Upper lobe of right lung (tissue), 1 donor: Measurements from ENCODE around the gene LARP4B. TPM values are rescaled to one million over a fixed set of nuclear protein-coding genes. Genes with fewer than 3 reads are reported as not detected.

ENCODE experiments used
- ATAC-seq: fragments of 200-7000 bp; cut with Tn5 transposase; one replicate; pipeline ENCODE4 v1.9.1; 2020; ENCODE audit warnings: mild to moderate bottlenecking, moderate library complexity
- DNase-seq: peaks from one replicate; pipeline ENCODE4 v3.0.0-alpha.2; 2020
- H3K27ac ChIP-seq: fragments of 200-600 bp; one replicate; pipeline ENCODE4 v1.8.0; 2022
- H3K27me3 ChIP-seq: fragments of 200-600 bp; one replicate; pipeline ENCODE4 v1.8.0; 2022; ENCODE audit warnings: mild to moderate bottlenecking
- H3K36me3 ChIP-seq: fragments of 200-600 bp; one replicate; pipeline ENCODE4 v1.8.0; 2022
- H3K4me1 ChIP-seq: fragments of 200-600 bp; one replicate; pipeline ENCODE4 v1.8.0; 2022
- H3K4me3 ChIP-seq: fragments of 200-600 bp; one replicate; pipeline ENCODE4 v1.8.0; 2022; ENCODE audit warnings: mild to moderate bottlenecking
- H3K9me3 ChIP-seq: fragments of 200-600 bp; one replicate; pipeline ENCODE4 v1.8.0; 2022
- intact Hi-C: fragments of 100-400 bp; cut with DNase I; formaldehyde crosslinking; loops from one replicate; pipeline ENCODE4 v1.11.0; 2022
- total RNA-seq: library from RNA; stranded (reverse); fragmentation: NEBNext Ultra II Directional; extraction: Animal tissue kit (Norgen Biotek cat#: 25700); gene quantifications from one replicate; pipeline ENCODE4 v1.2.1, GENCODE V29; 2021
- TF ChIP-seq, protein P1 (sequence below): fragments of 200-600 bp; IDR thresholded peaks from one replicate; pipeline ENCODE4 v1.8.0; 2022; ENCODE audit warnings: antibody characterized with exemption
- donor health status: DM: no; HTN: yes; CAD: no; lungs with severe emphysema.

The LARP4B gene
- total RNA-seq, 1 donor from 2014 or later = 126 TPM

DNA sequence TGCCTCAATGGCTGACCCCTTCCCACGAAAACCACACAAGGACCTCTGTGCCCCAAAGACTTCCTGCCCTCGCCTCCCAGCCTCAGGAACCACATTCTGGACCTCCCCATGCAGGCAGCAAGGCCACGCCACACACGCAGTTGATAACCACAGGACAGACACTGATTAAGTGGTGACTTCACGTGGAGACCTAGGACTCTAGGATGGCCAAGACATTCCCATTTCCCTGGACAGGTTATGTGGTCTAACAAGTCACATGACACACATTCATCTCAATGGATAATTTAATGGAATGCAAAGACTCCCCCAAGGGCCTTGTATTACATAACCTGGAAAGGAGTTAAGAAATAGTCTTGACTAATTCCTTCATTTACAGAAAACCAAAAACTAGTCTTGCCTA, 110.2 kb downstream of the LARP4B start:
- Histone ChIP-seq H3K4me3 (no peak overlapping the region), H3K4me1 (peaks cover 16% of the 10 kb centered on the region), H3K36me3 (peaks cover 97% of the 10 kb centered on the region), H3K27me3 (no peaks in the 10 kb centered on the region), H3K27ac (no peak overlapping the region), H3K9me3 (no peaks in the 10 kb centered on the region)
- no peak for ATAC-seq
- intact Hi-C loops = no loop called here
- TF ChIP-seq, protein P1, sequence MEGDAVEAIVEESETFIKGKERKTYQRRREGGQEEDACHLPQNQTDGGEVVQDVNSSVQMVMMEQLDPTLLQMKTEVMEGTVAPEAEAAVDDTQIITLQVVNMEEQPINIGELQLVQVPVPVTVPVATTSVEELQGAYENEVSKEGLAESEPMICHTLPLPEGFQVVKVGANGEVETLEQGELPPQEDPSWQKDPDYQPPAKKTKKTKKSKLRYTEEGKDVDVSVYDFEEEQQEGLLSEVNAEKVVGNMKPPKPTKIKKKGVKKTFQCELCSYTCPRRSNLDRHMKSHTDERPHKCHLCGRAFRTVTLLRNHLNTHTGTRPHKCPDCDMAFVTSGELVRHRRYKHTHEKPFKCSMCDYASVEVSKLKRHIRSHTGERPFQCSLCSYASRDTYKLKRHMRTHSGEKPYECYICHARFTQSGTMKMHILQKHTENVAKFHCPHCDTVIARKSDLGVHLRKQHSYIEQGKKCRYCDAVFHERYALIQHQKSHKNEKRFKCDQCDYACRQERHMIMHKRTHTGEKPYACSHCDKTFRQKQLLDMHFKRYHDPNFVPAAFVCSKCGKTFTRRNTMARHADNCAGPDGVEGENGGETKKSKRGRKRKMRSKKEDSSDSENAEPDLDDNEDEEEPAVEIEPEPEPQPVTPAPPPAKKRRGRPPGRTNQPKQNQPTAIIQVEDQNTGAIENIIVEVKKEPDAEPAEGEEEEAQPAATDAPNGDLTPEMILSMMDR = no peak
- no peak for DNase-seq

DNA sequence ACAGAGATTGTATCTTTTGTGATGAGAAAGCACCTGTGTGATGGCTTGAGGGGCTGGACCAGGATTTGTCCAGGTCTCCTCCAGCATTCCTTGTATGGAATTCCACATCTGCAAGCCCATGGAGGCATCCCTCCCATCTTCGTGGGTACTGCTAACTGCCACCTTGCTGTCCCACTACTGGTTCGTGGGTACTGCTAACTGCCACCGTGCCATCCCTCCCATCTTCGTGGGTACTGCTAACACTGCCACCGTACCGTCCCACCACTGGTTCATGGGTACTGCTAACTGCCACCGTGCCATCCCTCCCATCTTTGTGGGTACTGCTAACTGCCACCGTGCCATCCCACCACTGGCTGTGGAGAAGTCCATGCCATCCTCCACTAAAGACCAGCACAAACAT, 111.7 kb downstream of the LARP4B start:
- H3K27me3 ChIP-seq = no peaks in the 10 kb centered on the region
- H3K9me3 ChIP-seq = no peaks in the 10 kb centered on the region
- TF ChIP-seq, protein P1 = no peak
- no peak overlapping the region for H3K27ac ChIP-seq
- peaks cover 99% of the 10 kb centered on the region for H3K36me3 ChIP-seq
- ATAC-seq (no peak), DNase-seq (no peak)
- intact Hi-C loops = no loop called here
- peaks cover 16% of the 10 kb centered on the region for H3K4me1 ChIP-seq
- H3K4me3 ChIP-seq = no peak overlapping the region

DNA sequence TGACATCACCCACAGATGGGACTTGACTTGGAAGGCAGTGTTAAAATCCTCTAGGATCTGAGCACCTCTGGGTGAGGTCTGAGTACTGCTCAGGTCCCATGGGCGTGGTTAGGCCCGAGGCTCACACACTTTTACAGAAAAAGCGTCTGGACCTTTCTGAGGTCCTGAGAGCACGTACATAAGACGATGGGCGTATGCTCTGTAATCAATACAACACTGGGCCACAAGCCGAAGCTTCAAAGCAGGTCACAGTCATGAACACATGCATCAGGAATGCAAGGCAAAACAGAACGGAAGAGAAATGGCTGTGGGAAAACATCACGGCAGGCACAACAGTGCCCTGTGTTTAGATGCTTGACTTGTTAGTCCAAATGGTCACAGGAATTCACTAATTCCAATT, 112.2 kb downstream of the LARP4B start:
- DNase-seq (no peak), ATAC-seq (no peak)
- TF ChIP-seq, protein P1 = no peak
- H3K9me3 ChIP-seq = no peaks in the 10 kb centered on the region
- H3K4me1 ChIP-seq = peaks cover 16% of the 10 kb centered on the region
- intact Hi-C loops = no loop called here
- H3K4me3 ChIP-seq = no peak overlapping the region
- no peak overlapping the region for H3K27ac ChIP-seq
- H3K36me3 ChIP-seq = peaks cover 99% of the 10 kb centered on the region
- H3K27me3 ChIP-seq = no peaks in the 10 kb centered on the region

DNA sequence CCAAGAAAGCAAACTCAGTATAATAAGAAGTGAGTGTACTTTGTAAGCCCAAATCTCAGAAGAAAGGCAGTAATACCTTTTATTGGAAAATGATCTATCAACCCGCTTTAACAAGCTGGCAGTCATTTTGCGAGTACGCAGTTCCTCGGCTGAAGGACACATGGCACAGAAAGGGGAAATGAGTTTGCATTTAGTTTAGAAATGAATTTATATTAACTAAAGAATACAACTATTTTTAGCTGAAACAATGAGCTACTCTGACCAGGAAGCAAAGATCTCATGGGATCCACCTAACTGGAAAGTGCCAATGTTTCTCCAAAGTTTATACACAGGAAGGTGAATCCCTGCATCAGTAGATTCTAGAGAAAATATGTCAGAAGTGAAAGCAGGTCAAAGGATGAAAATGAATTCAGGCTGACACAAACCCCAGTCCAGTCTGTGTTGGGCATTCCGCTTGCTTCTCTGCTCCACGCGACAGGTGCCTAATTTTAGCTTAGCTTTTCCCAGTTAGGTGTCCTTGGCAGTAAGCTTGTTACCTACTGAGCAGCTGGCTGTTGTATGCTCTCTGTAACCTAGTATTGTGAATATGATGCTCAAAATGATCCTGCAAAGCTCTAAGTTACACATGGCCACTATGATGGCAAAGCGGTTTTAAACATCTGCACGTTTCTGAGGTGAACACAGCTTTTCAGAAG, 112.8 kb downstream of the LARP4B start:
- Histone ChIP-seq H3K4me3 (no peak overlapping the region), H3K27ac (peak overlapping the region; percentile 36), H3K9me3 (no peaks in the 10 kb centered on the region), H3K4me1 (peaks cover 16% of the 10 kb centered on the region), H3K27me3 (no peaks in the 10 kb centered on the region), H3K36me3 (peaks cover 99% of the 10 kb centered on the region)
- ATAC-seq (no peak), DNase-seq (no peak)
- TF ChIP-seq, protein P1 = no peak
- intact Hi-C loops = no loop called here

- peaks cover 99% of the 10 kb centered on the region for H3K36me3 ChIP-seq
- intact Hi-C loops = no loop called here
- no peak for ATAC-seq
Observed at GRCh38 chr10:818010-818409, 113.5 kb downstream of the LARP4B start.

More at GRCh38 chr10:818010-818409, 113.5 kb downstream of the LARP4B start:
- no peak overlapping the region for H3K4me3 ChIP-seq
- H3K27ac ChIP-seq = peak overlapping the region; percentile 42
- no peaks in the 10 kb centered on the region for H3K27me3 ChIP-seq
- TF ChIP-seq, protein P1 = no peak
- no peak for DNase-seq
- H3K9me3 ChIP-seq = no peaks in the 10 kb centered on the region
- H3K4me1 ChIP-seq = peaks cover 16% of the 10 kb centered on the region
